ENCODE data around the gene HCK. TPM values are rescaled to one million over a fixed set of nuclear protein-coding genes. Genes with fewer than 3 reads are reported as not detected.

Gene HCK
- total RNA-seq, 4 donors from 2014 or later: 1.4 to 4.7 (median 4.2) TPM

- Histone ChIP-seq H3K36me3 (peaks cover 0 to 77% of the 10 kb centered on the region in 2 donors), H3K4me3 (no peak overlapping the region), H3K9me3 (no peaks in the 10 kb centered on the region), H3K27ac (no peak overlapping the region), H3K27me3 (no peaks in the 10 kb centered on the region), H3K4me1 (no peaks in the 10 kb centered on the region)
- ATAC-seq (no peak), DNase-seq (no peak)
- intact Hi-C loops (cut with DNase I; ENCODE audit: low total_unique reads) (no loop called here), in situ Hi-C loops (cut with MboI; ENCODE audit: low sequenced_read_pairs in 4 of 4) (no loop called here)
- no peak for TF ChIP-seq CTCF (IDR thresholded peaks at IDR 0.05 in 4 of 5, conservative IDR thresholded peaks at IDR 0.05 in 1 of 5)
- no peak for TF ChIP-seq POLR2A (IDR thresholded peaks at IDR 0.05)
Observed at GRCh38 chr20:32138921-32139320, 86.9 kb downstream of the HCK start.

GRCh38 chr20:32139947-32140346, 87.9 kb downstream of the HCK start:
- ATAC-seq (no peak), DNase-seq (no peak)
- Histone ChIP-seq H3K4me1 (no peaks in the 10 kb centered on the region), H3K36me3 (peaks cover 0 to 87% of the 10 kb centered on the region in 2 donors), H3K4me3 (no peak overlapping the region), H3K27ac (no peak overlapping the region), H3K9me3 (no peaks in the 10 kb centered on the region), H3K27me3 (no peaks in the 10 kb centered on the region)
- in situ Hi-C loops (cut with MboI; ENCODE audit: low sequenced_read_pairs in 4 of 4): no loop called here
- intact Hi-C loops (cut with DNase I; ENCODE audit: low total_unique reads): no loop called here
- no peak for TF ChIP-seq POLR2A (IDR thresholded peaks at IDR 0.05)
- no peak for TF ChIP-seq CTCF (IDR thresholded peaks at IDR 0.05 in 4 of 5, conservative IDR thresholded peaks at IDR 0.05 in 1 of 5)

- in situ Hi-C loops (cut with MboI; ENCODE audit: low sequenced_read_pairs in 4 of 4): no loop called here
- no peak for ATAC-seq
- intact Hi-C loops (cut with DNase I; ENCODE audit: low total_unique reads): no loop called here
- DNase-seq: no peak
- Histone ChIP-seq H3K9me3 (no peaks in the 10 kb centered on the region), H3K36me3 (peaks cover 0 to 92% of the 10 kb centered on the region in 2 donors), H3K27me3 (no peaks in the 10 kb centered on the region), H3K4me3 (no peak overlapping the region), H3K27ac (no peak overlapping the region), H3K4me1 (no peaks in the 10 kb centered on the region)
- TF ChIP-seq CTCF (IDR thresholded peaks at IDR 0.05 in 4 of 5, conservative IDR thresholded peaks at IDR 0.05 in 1 of 5) (no peak), POLR2A (IDR thresholded peaks at IDR 0.05) (no peak)
Observed at GRCh38 chr20:32140603-32141002, 88.6 kb downstream of the HCK start.

- H3K27ac ChIP-seq: no peak overlapping the region
- no peaks in the 10 kb centered on the region for H3K9me3 ChIP-seq
- no peak overlapping the region for H3K4me3 ChIP-seq
- no peaks in the 10 kb centered on the region for H3K27me3 ChIP-seq
- H3K4me1 ChIP-seq: no peaks in the 10 kb centered on the region
- peaks cover 0 to 92% of the 10 kb centered on the region in 2 donors for H3K36me3 ChIP-seq
- no peak for TF ChIP-seq CTCF (IDR thresholded peaks at IDR 0.05 in 4 of 5, conservative IDR thresholded peaks at IDR 0.05 in 1 of 5)
- no peak for TF ChIP-seq POLR2A (IDR thresholded peaks at IDR 0.05)
- intact Hi-C loops (cut with DNase I; ENCODE audit: low total_unique reads) (no loop called here), in situ Hi-C loops (cut with MboI; ENCODE audit: low sequenced_read_pairs in 4 of 4) (no loop called here)
- DNase-seq (no peak), ATAC-seq (no peak)
Observed at GRCh38 chr20:32141465-32141980, 89.5 kb downstream of the HCK start.

- Histone ChIP-seq H3K27ac (no peak overlapping the region), H3K4me1 (no peaks in the 10 kb centered on the region), H3K27me3 (no peaks in the 10 kb centered on the region), H3K4me3 (no peak overlapping the region), H3K9me3 (no peaks in the 10 kb centered on the region), H3K36me3 (peaks cover 0 to 92% of the 10 kb centered on the region in 2 donors)
- DNase-seq: no peak
- no peak for ATAC-seq
- intact Hi-C loops (cut with DNase I; ENCODE audit: low total_unique reads) (no loop called here), in situ Hi-C loops (cut with MboI; ENCODE audit: low sequenced_read_pairs in 4 of 4) (no loop called here)
- TF ChIP-seq CTCF (IDR thresholded peaks at IDR 0.05 in 4 of 5, conservative IDR thresholded peaks at IDR 0.05 in 1 of 5) (no peak), POLR2A (IDR thresholded peaks at IDR 0.05) (no peak)
Observed at GRCh38 chr20:32142088-32142487, 90.0 kb downstream of the HCK start.
